HEK293T (cell line): ENCODE data around the gene ZFYVE16.

Experiments used
- ARNT ChIP-seq: fragments of 450-650 bp; IDR thresholded peaks from 2 replicates; pipeline ENCODE4 v1.6.1; 2017; ENCODE audit warnings: mild to moderate bottlenecking
- NFRKB ChIP-seq: fragments of 450-650 bp; IDR thresholded peaks from 2 replicates; pipeline ENCODE4 v1.6.1; 2016; ENCODE audit warnings: mild to moderate bottlenecking, moderate library complexity

DNA sequence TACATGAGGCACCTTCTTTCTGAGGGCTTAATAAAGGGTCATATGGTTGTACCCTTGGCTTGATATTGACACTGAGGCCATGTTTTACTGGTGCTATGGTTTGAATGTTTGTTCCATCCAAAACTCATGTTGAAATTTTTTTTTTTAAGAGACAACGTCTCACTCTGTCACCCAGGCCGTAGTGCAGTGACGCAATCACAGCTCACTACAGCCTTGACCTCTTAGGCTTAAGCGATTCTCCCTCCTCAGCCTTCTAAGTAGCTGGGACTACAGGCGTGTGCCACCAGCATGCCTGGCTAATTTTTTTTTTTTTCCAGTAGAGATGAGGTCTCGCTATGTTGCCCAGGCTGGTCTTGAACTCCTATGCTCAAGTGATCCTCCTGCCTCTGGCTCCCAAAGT, 101.0 kb downstream of the ZFYVE16 start:
- TF ChIP-seq NFRKB (no peak), ARNT (no peak)
